Activated CD8-positive, alpha-beta memory T cell treated with anti-CD3 and anti-CD28 coated beads, Interleukin-2, amount 10 ng/mL, durations not matched to agents 7 days and 5 days (primary cell): Measurements from ENCODE around the gene SLC44A2. TPM values are rescaled to one million over a fixed set of nuclear protein-coding genes. Genes with fewer than 3 reads are reported as not detected.
"Not testable (repeated sequence)": the region's sequence is repeated elsewhere in the genome, so short reads cannot be mapped to it uniquely, and the experiment has no call there.

ENCODE experiments used
- ATAC-seq: fragments of 150-1000 bp; cut with Tn5 transposase; one replicate; pipeline ENCODE4 v1.10.0; 2021; ENCODE audit warnings: moderate library complexity
- CTCF ChIA-PET: fragments of 350-600 bp; sonication (Branson Sonifier 250); formaldehyde crosslinking; loops from one replicate; lab custom pipeline; 2021; ENCODE audit warnings: antibody characterized with exemption; lab: Charles Lee
- DNase-seq: peaks from one replicate; pipeline ENCODE4 v3.0.0-alpha.2; 2020
- H3K27ac Mint-ChIP-seq: one replicate; pipeline ENCODE4 v1.8.0; 2021; ENCODE audit warnings: mild to moderate bottlenecking, mixed read lengths
- H3K27me3 Mint-ChIP-seq: one replicate; pipeline ENCODE4 v1.8.0; 2021; ENCODE audit warnings: mixed read lengths
- H3K36me3 Mint-ChIP-seq: one replicate; pipeline ENCODE4 v1.8.0; 2021; ENCODE audit warnings: mild to moderate bottlenecking, mixed read lengths
- H3K4me1 Mint-ChIP-seq: one replicate; pipeline ENCODE4 v1.8.0; 2021; ENCODE audit warnings: mixed read lengths
- H3K4me3 Mint-ChIP-seq: one replicate; pipeline ENCODE4 v1.8.0; 2021; ENCODE audit warnings: mild to moderate bottlenecking, moderate library complexity, mixed read lengths
- H3K9me3 Mint-ChIP-seq: one replicate; pipeline ENCODE4 v1.8.0; 2022; ENCODE audit warnings: low read depth, mixed read lengths
- total RNA-seq, 2 experiments: library from RNA; stranded (reverse); gene quantifications; one replicate each; pipeline ENCODE4 v1.2.3, GENCODE V29; 2021

The SLC44A2 gene
- total RNA-seq, 2 experiments from 2014 or later = 83.4 to 86.8 TPM

DNA sequence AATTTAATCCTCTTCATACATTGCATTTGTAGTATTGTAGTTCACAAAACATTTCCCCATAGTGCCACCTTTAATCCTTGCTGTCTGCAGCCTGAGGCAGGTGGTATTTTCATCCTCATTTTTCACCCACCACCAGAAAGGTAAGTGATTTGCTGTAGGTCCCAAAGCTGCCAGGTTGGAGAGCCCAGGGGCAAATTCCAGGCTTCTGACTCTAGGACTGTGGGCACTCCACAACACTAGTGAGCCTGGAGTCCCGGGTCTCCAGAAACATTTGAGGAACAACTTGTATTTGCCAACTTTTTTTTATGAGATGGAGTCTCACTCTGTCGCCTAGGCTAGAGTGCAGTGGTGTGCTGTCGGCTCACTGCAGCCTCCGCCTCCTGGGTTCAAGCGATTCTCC lies 35.0 kb downstream of the SLC44A2 start:
- no peaks in the 10 kb centered on the region for H3K9me3 Mint-ChIP-seq
- ATAC-seq = no peak
- H3K4me1 Mint-ChIP-seq = peaks cover 56% of the 10 kb centered on the region
- H3K4me3 Mint-ChIP-seq = no peak overlapping the region
- no peaks in the 10 kb centered on the region for H3K27me3 Mint-ChIP-seq
- peaks cover 36% of the 10 kb centered on the region for H3K36me3 Mint-ChIP-seq
- DNase-seq = no peak
- CTCF ChIA-PET = interaction anchor here (1.5 kb wide), 1 partner anchor 88 kb away, joined by 3 read pairs; no protein-coding TSS in a partner anchor
- peak overlapping the region; percentile 69 for H3K27ac Mint-ChIP-seq

DNA sequence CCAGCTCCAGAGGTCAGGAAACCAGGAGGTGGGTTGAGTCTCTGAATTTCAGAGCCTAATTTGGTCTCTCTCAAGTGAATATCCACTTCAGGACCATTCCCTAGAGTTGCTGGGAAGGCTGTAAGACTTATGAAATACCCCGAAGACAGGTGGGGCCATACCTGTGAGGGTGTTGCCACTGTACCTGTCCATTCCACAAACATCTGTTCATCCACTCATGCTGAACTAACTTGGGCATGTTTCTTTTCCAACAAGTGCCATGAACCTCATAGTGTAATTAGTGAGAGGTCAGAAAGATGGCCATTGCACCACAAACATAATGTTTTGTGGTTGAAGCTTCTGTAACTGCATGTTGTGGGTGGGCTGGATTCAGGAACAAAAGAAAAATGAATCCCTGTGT lies 36.6 kb downstream of the SLC44A2 start:
- H3K36me3 Mint-ChIP-seq = peaks cover 29% of the 10 kb centered on the region
- DNase-seq = no peak
- H3K4me3 Mint-ChIP-seq = no peak overlapping the region
- H3K9me3 Mint-ChIP-seq = no peaks in the 10 kb centered on the region
- no peaks in the 10 kb centered on the region for H3K27me3 Mint-ChIP-seq
- peaks cover 53% of the 10 kb centered on the region for H3K4me1 Mint-ChIP-seq
- CTCF ChIA-PET = interaction anchor here (1.1 to 2.3 kb wide), 3 partner anchors 35 to 82 kb away, joined by 3 to 7 read pairs (median 3); no protein-coding TSS in a partner anchor
- ATAC-seq = no peak
- H3K27ac Mint-ChIP-seq = peak overlapping the region; percentile 49

DNA sequence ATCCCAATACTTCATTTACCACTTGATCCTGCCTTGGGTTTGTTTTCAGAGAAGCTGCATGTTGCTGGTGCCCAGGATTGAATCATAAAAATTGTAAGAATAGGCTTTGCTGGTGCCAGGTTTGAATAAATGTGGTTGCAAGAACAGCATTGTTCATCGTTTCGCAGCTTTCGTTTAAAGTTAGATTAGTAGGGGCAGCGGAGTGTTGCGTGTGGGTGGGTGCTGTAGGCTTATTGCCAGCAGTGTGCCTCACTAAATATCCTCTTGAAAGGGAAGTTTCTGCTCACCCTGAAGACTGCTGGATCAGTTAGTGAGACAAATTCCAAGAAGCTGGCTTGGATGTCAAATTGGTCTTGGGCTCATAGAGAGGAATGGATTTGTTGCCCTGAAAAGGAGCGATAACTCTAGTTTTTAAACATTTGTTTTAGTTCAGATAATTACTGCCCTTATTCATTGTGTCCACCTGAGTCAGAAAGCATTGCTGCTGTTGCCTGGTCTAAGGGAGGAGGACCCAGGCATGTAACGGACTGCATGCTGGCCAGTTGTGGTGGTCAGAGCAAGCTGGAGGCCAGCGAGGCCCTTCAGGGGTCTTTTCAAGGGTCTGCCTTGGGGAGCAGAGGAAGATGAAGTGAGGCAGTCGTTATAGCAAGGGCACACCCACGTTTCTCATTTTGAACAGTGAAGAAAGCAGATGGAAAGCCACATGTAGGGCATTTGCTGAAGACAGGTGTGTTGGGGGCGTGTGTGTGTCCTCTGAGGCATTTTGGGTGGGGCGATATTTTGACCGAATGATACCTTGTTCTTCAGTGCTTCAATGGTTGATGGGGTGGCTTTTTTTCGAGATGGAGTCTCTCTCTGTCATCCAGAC lies 37.3 kb downstream of the SLC44A2 start:
- Mint-ChIP-seq H3K4me3 (no peak overlapping the region), H3K27me3 (no peaks in the 10 kb centered on the region), H3K4me1 (peaks cover 55% of the 10 kb centered on the region), H3K27ac (peak overlapping the region; percentile 61), H3K9me3 (no peaks in the 10 kb centered on the region), H3K36me3 (peaks cover 25% of the 10 kb centered on the region)
- CTCF ChIA-PET = interaction anchor here (0.7 to 2.3 kb wide), 4 partner anchors 10 to 82 kb away, joined by 3 to 7 read pairs (median 3); no protein-coding TSS in a partner anchor
- DNase-seq (no peak), ATAC-seq (no peak)

DNA sequence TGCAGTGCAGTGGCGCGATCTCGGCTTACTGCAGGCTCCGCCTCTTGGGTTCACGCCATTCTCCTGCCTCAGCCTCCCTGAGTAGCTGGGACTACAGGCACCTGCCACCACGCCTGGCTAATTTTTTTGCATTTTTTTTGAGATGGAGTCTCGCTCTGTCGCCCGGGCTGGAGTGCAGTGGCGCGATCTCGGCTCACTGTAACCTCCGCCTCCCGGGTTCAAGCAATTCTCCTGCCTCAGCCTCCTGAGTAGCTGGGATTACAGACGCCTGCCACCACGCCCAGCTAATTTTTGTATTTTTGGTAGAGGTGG lies 37.9 kb downstream of the SLC44A2 start:
- peaks cover 59% of the 10 kb centered on the region for H3K4me1 Mint-ChIP-seq
- H3K36me3 Mint-ChIP-seq = peaks cover 26% of the 10 kb centered on the region
- not testable (repeated sequence) for ATAC-seq, H3K9me3 Mint-ChIP-seq, H3K27ac Mint-ChIP-seq, DNase-seq, H3K27me3 Mint-ChIP-seq, H3K4me3 Mint-ChIP-seq
- CTCF ChIA-PET = interaction anchor here (0.7 to 2.3 kb wide), 2 partner anchors 10 to 82 kb away, joined by 3 to 7 read pairs; no protein-coding TSS in a partner anchor

- DNase-seq (peak; percentile 43), ATAC-seq (peak; percentile 70)
- Mint-ChIP-seq H3K4me1 (peaks cover 47% of the 10 kb centered on the region), H3K36me3 (peaks cover 35% of the 10 kb centered on the region), H3K9me3 (no peaks in the 10 kb centered on the region), H3K4me3 (peak overlapping the region; percentile 42), H3K27ac (peak overlapping the region; percentile 66), H3K27me3 (no peaks in the 10 kb centered on the region)
- CTCF ChIA-PET = interaction anchor here (0.9 to 3.9 kb wide), 6 partner anchors 11 to 87 kb away, joined by 3 to 26 read pairs (median 4); partner anchors contain the start of gene QTRT1
Measured at GRCh38 chr19:10667867-10668266, 42.5 kb downstream of the SLC44A2 start.

- Mint-ChIP-seq H3K27ac (peak overlapping the region; percentile 44), H3K36me3 (peaks cover 42% of the 10 kb centered on the region), H3K4me1 (peaks cover 42% of the 10 kb centered on the region), H3K27me3 (no peaks in the 10 kb centered on the region), H3K9me3 (no peaks in the 10 kb centered on the region), H3K4me3 (no peak overlapping the region)
- DNase-seq (no peak), ATAC-seq (no peak)
- CTCF ChIA-PET = interaction anchor here (1.6 to 3.9 kb wide), 2 partner anchors 32 to 88 kb away, joined by 6 to 26 read pairs; partner anchors contain the start of gene QTRT1
Measured at GRCh38 chr19:10669246-10669645, 43.9 kb downstream of the SLC44A2 start.

- no peak overlapping the region for H3K27ac Mint-ChIP-seq
Measured at GRCh38 chr19:10670182-10670581, 44.8 kb downstream of the SLC44A2 start.

GRCh38 chr19:10670876-10671804 lies 45.8 kb downstream of the SLC44A2 start:
- H3K27ac Mint-ChIP-seq = no peak overlapping the region
- ATAC-seq (no peak), DNase-seq (no peak)
- H3K36me3 Mint-ChIP-seq = peaks cover 50% of the 10 kb centered on the region
- CTCF ChIA-PET = interaction anchor here (0.7 to 4.7 kb wide), 2 partner anchors 27 to 29 kb away, joined by 5 to 27 read pairs; partner anchors contain the start of gene QTRT1
- no peaks in the 10 kb centered on the region for H3K9me3 Mint-ChIP-seq
- H3K27me3 Mint-ChIP-seq = no peaks in the 10 kb centered on the region
- H3K4me3 Mint-ChIP-seq = no peak overlapping the region
- peaks cover 37% of the 10 kb centered on the region for H3K4me1 Mint-ChIP-seq

More at GRCh38 chr19:10670182-10670581, 44.8 kb downstream of the SLC44A2 start:
- CTCF ChIA-PET = interaction anchor here (0.7 to 1.0 kb wide), 2 partner anchors 26 to 89 kb away, joined by 3 to 5 read pairs; no protein-coding TSS in a partner anchor
- H3K4me1 Mint-ChIP-seq = peaks cover 40% of the 10 kb centered on the region
- no peak overlapping the region for H3K4me3 Mint-ChIP-seq
- no peaks in the 10 kb centered on the region for H3K9me3 Mint-ChIP-seq
- DNase-seq (no peak), ATAC-seq (no peak)
- H3K27me3 Mint-ChIP-seq = no peaks in the 10 kb centered on the region
- peaks cover 45% of the 10 kb centered on the region for H3K36me3 Mint-ChIP-seq

DNA sequence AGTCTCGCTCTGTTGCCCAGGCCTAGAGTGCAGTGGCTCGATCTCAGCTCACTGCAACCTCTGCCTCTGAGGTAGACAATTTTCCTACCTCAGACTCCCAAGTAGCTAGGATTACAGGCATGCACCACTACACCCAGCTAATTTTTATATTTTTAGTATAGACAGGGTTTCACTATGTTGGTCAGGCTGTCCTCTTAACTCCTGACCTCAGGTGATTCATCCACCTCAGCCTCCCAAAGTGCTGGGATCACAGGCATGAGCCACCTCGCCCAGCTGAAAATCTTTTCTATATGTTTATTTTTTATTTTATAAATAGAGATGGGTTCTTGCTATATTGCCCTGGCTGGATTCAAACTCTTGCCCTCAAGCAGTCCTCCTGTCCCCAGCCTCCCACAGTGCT lies 46.6 kb downstream of the SLC44A2 start:
- not testable (repeated sequence) for DNase-seq, H3K9me3 Mint-ChIP-seq, H3K27ac Mint-ChIP-seq, ATAC-seq, H3K4me3 Mint-ChIP-seq, H3K27me3 Mint-ChIP-seq
- CTCF ChIA-PET = interaction anchor here (0.8 to 4.7 kb wide), 3 partner anchors 10 to 68 kb away, joined by 3 to 27 read pairs (median 3); partner anchors contain the start of gene QTRT1
- Mint-ChIP-seq H3K4me1 (peaks cover 29% of the 10 kb centered on the region), H3K36me3 (peaks cover 44% of the 10 kb centered on the region)

DNA sequence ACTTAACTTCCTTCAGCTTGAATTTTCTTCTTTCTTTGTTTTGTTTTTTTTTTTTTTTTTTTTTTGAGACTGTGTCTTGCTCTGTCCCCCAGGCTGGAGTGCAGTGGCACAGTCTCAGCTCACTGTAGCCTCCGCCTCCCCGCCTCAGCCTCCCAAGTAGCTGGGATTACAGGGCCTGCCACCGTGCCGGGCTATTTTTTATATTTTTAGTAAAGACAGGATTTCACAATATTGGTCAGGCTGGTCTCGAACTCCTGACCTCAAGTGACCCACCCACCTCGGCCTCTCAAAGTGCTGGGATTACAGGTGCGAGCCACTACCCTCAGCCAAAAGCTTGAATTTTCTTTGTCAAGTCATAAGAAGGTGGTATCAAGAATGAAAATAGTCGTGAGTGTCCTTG lies 49.9 kb downstream of the SLC44A2 start:
- CTCF ChIA-PET = interaction anchor here (1.0 to 4.7 kb wide), 3 partner anchors 25 to 191 kb away, joined by 3 to 27 read pairs (median 3); partner anchors contain the start of gene QTRT1
- not testable (repeated sequence) for H3K27ac Mint-ChIP-seq, H3K4me1 Mint-ChIP-seq, ATAC-seq, H3K27me3 Mint-ChIP-seq, H3K4me3 Mint-ChIP-seq, H3K9me3 Mint-ChIP-seq, DNase-seq
- H3K36me3 Mint-ChIP-seq = peaks cover 64% of the 10 kb centered on the region

DNA sequence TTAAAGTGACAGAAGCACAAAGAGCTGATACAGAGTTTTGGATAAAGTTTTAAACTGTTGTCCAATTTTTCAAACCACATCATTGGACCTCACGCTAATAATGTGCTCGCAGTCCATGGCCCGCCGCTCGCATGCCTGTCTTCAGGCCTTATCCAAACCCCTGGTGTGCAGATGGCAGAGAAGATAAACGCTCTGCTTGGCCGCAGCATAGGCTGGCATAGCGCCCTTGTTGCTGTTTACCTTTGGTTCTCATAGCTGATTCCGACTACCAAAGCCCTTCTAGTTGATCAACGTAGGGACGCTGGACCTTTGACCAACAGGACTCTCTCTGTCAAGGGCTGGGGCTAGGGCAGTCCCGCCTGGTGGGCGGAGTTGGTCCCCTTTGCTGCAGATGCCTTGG lies 52.4 kb downstream of the SLC44A2 start:
- H3K27ac Mint-ChIP-seq = no peak overlapping the region
- no peaks in the 10 kb centered on the region for H3K4me1 Mint-ChIP-seq
- ATAC-seq (no peak), DNase-seq (no peak)
- H3K27me3 Mint-ChIP-seq = no peaks in the 10 kb centered on the region
- CTCF ChIA-PET = no interaction called here
- H3K9me3 Mint-ChIP-seq = no peaks in the 10 kb centered on the region
- H3K4me3 Mint-ChIP-seq = no peak overlapping the region
- peaks cover 57% of the 10 kb centered on the region for H3K36me3 Mint-ChIP-seq

DNA sequence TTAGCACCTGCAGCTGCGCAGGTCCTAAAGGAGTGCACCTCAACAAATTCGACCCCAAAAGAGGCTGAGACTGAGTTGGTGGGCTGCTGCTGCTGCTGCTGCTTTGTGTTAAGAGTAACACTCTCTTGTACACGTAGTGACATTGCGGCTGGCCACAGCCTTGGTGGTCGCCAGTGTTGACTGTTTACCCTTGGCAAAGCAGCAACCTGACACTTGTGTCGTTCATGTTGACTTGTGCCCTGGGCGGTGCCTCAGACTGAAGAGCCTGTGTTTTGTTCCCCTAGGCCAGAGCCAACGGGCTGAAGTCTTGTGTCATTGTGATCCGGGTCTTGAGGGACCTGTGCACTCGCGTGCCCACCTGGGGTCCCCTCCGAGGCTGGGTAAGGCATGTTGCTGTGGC lies 53.5 kb downstream of the SLC44A2 start:
- H3K27ac Mint-ChIP-seq = no peak overlapping the region
- no peaks in the 10 kb centered on the region for H3K9me3 Mint-ChIP-seq
- H3K27me3 Mint-ChIP-seq = no peaks in the 10 kb centered on the region
- DNase-seq (no peak), ATAC-seq (no peak)
- H3K4me3 Mint-ChIP-seq = no peak overlapping the region
- CTCF ChIA-PET = no interaction called here
- H3K36me3 Mint-ChIP-seq = peaks cover 54% of the 10 kb centered on the region
- H3K4me1 Mint-ChIP-seq = no peaks in the 10 kb centered on the region
